ENCODE data around the gene VPS26C.

GRCh38 chr21:37228003-37228400, 39.1 kb downstream of the VPS26C start:
- TF ChIP-seq, protein P1, sequence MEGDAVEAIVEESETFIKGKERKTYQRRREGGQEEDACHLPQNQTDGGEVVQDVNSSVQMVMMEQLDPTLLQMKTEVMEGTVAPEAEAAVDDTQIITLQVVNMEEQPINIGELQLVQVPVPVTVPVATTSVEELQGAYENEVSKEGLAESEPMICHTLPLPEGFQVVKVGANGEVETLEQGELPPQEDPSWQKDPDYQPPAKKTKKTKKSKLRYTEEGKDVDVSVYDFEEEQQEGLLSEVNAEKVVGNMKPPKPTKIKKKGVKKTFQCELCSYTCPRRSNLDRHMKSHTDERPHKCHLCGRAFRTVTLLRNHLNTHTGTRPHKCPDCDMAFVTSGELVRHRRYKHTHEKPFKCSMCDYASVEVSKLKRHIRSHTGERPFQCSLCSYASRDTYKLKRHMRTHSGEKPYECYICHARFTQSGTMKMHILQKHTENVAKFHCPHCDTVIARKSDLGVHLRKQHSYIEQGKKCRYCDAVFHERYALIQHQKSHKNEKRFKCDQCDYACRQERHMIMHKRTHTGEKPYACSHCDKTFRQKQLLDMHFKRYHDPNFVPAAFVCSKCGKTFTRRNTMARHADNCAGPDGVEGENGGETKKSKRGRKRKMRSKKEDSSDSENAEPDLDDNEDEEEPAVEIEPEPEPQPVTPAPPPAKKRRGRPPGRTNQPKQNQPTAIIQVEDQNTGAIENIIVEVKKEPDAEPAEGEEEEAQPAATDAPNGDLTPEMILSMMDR (IDR thresholded peaks at IDR 0.05) = no peak
- TF ChIP-seq SIN3A (IDR thresholded peaks at IDR 0.05; ENCODE audit: borderline replicate concordance, insufficient read depth, low read depth, low read length) (no peak), POLR2AphosphoS5 (IDR thresholded peaks at IDR 0.05; ENCODE audit: low read depth, low read length) (no peak)

Measured in Panc1 (cell line).